GM23338 (cell line): ENCODE measurements around the gene PIGN. TPM values are rescaled to one million over a fixed set of nuclear protein-coding genes. Genes with fewer than 3 reads are reported as not detected.

Source experiments
- ATAC-seq: fragments of 200-7000 bp; cut with Tn5 transposase; 3 replicates; pipeline ENCODE4 v1.9.1; 2020
- DNase-seq: peaks from one replicate; pipeline ENCODE4 v3.0.0-alpha.2; 2015; ENCODE audit warnings: low spot score
- H2AFZ ChIP-seq: fragments of 200-600 bp; sonication (generic); 2 replicates; pipeline ENCODE4 v1.8.0; 2016; ENCODE audit warnings: antibody characterized with exemption, mild to moderate bottlenecking, moderate library complexity
- H3F3A ChIP-seq: fragments of 200-600 bp; sonication (generic); replicated peaks from 2 replicates; pipeline ENCODE4 v1.8.0; 2017; ENCODE audit warnings: antibody characterized with exemption, mixed run types, low read depth
- H3K27ac ChIP-seq: fragments of 200-600 bp; sonication (generic); 2 replicates; pipeline ENCODE4 v1.6.1; 2016; ENCODE audit warnings: low read depth
- H3K27me3 ChIP-seq: fragments of 200-600 bp; sonication (generic); 2 replicates; pipeline ENCODE4 v1.8.0; 2016; ENCODE audit warnings: mild to moderate bottlenecking, mixed run types, moderate library complexity; ENCODE audit not compliant: insufficient read depth
- H3K36me3 ChIP-seq: fragments of 200-600 bp; sonication (generic); 2 replicates; pipeline ENCODE4 v1.8.0; 2016; ENCODE audit warnings: mild to moderate bottlenecking; ENCODE audit not compliant: insufficient read depth
- H3K4me1 ChIP-seq: fragments of 200-600 bp; sonication (generic); 2 replicates; pipeline ENCODE4 v1.8.0; 2016; ENCODE audit warnings: mild to moderate bottlenecking, moderate library complexity; ENCODE audit not compliant: insufficient read depth
- H3K4me2 ChIP-seq: fragments of 200-600 bp; sonication (generic); 2 replicates; pipeline ENCODE4 v1.7.1; 2017; ENCODE audit warnings: mixed run types
- H3K4me3 ChIP-seq: fragments of 200-600 bp; sonication (generic); 2 replicates; pipeline ENCODE4 v1.6.1; 2016; ENCODE audit warnings: mixed run types
- H3K79me2 ChIP-seq: fragments of 200-600 bp; sonication (generic); replicated peaks from 2 replicates; pipeline ENCODE4 v1.8.0; 2017; ENCODE audit warnings: mild to moderate bottlenecking; ENCODE audit not compliant: insufficient read depth
- H3K9me2 ChIP-seq: fragments of 200-600 bp; sonication (generic); 2 replicates; pipeline ENCODE4 v1.8.0; 2017; ENCODE audit not compliant: insufficient read depth
- H4K20me1 ChIP-seq: fragments of 200-600 bp; sonication (generic); replicated peaks from 2 replicates; pipeline ENCODE4 v1.8.0; 2017; ENCODE audit warnings: mild to moderate bottlenecking; ENCODE audit not compliant: insufficient read depth
- H3K27ac Mint-ChIP-seq: 2 replicates; pipeline ENCODE4 v1.8.0; 2020; ENCODE audit warnings: inconsistent platforms, mild to moderate bottlenecking, moderate library complexity, mixed read lengths
- H3K27me3 Mint-ChIP-seq: 3 replicates; pipeline ENCODE4 v1.8.0; 2022; ENCODE audit warnings: low read depth, mild to moderate bottlenecking, moderate library complexity, mixed read lengths, inconsistent platforms; ENCODE audit not compliant: insufficient read depth, poor library complexity
- H3K36me3 Mint-ChIP-seq: 3 replicates; pipeline ENCODE4 v1.8.0; 2021; ENCODE audit warnings: low read depth, mild to moderate bottlenecking, inconsistent platforms, moderate library complexity, mixed read lengths
- H3K4me1 Mint-ChIP-seq: 3 replicates; pipeline ENCODE4 v1.8.0; 2020; ENCODE audit warnings: mild to moderate bottlenecking, inconsistent platforms, mixed read lengths
- H3K4me3 Mint-ChIP-seq: 3 replicates; pipeline ENCODE4 v1.8.0; 2021; ENCODE audit warnings: moderate library complexity, mild to moderate bottlenecking, inconsistent platforms, mixed read lengths
- H3K9me3 Mint-ChIP-seq: 3 replicates; pipeline ENCODE4 v1.8.0; 2020; ENCODE audit warnings: moderate library complexity, mild to moderate bottlenecking, inconsistent platforms, mixed read lengths
- CREB1 ChIP-seq: fragments of 250-450 bp; sonication (Bioruptor Pico); IDR thresholded peaks from 2 replicates; pipeline ENCODE4 v1.5.0; 2020; ENCODE audit warnings: low read depth, mild to moderate bottlenecking, moderate library complexity
- EZH2 ChIP-seq: fragments of 200-600 bp; sonication (generic); IDR thresholded peaks from one replicate; pipeline ENCODE4 v1.8.0; 2017; ENCODE audit warnings: antibody characterized with exemption, mild to moderate bottlenecking, low read depth; ENCODE audit not compliant: unreplicated experiment
- EZH2phosphoT487 ChIP-seq: fragments of 200-600 bp; sonication (generic); IDR thresholded peaks from one replicate; pipeline ENCODE4 v1.8.1; 2018; ENCODE audit warnings: antibody characterized with exemption; ENCODE audit not compliant: unreplicated experiment
- POLR2AphosphoS5 ChIP-seq: IDR thresholded peaks from 2 replicates; pipeline ENCODE4 v1.6.1; 2016; ENCODE audit warnings: antibody characterized with exemption, low read depth
- STAT1 ChIP-seq: IDR thresholded peaks from one replicate; pipeline ENCODE4 v1.6.1; 2016; ENCODE audit warnings: antibody characterized with exemption; ENCODE audit not compliant: unreplicated experiment
- ZNF114 ChIP-seq: fragments of 250-450 bp; sonication (Bioruptor Pico); IDR thresholded peaks from 2 replicates; pipeline ENCODE4 v1.5.0; 2020; ENCODE audit warnings: mild to moderate bottlenecking, moderate library complexity
- polyA plus RNA-seq: library from polyadenylated mRNA; unstranded; fragments of >200 nt; fragmentation: Nextera tagmentation; extraction: Ambion mirVana; gene quantifications from 2 replicates; pipeline ENCODE4 v1.2.1, GENCODE V29; 2016
- total RNA-seq: library from RNA; depleted of rRNA; stranded (reverse); fragments of >200 nt; shearing (Covaris generic); gene quantifications from 2 replicates; pipeline ENCODE4 v1.2.3, GENCODE V29; 2014
- TF ChIP-seq, protein P1 (sequence below), 2 experiments: fragments of 200-600 bp in 1 of 2; sonication (generic) in 1 of 2; conservative IDR thresholded peaks; 2 replicates each; pipeline versions ENCODE4 v1.5.1 to v1.6.1; 2016 to 2017; ENCODE audit warnings: antibody characterized with exemption in 2 of 2, low read depth in 2 of 2, mild to moderate bottlenecking in 2 of 2, moderate library complexity in 1 of 2
- TF ChIP-seq, protein P2 (sequence below): IDR thresholded peaks from one replicate; pipeline ENCODE4 v1.6.1; 2018; ENCODE audit warnings: antibody characterized with exemption; ENCODE audit not compliant: unreplicated experiment
- TF ChIP-seq, protein P3 (sequence below): IDR thresholded peaks from 2 replicates; pipeline ENCODE4 v1.6.1; 2016; ENCODE audit warnings: antibody characterized with exemption

Gene PIGN
- total and polyA plus RNA-seq, 2 experiments from 2014 or later, result 9.4 to 33.0 TPM

DNA sequence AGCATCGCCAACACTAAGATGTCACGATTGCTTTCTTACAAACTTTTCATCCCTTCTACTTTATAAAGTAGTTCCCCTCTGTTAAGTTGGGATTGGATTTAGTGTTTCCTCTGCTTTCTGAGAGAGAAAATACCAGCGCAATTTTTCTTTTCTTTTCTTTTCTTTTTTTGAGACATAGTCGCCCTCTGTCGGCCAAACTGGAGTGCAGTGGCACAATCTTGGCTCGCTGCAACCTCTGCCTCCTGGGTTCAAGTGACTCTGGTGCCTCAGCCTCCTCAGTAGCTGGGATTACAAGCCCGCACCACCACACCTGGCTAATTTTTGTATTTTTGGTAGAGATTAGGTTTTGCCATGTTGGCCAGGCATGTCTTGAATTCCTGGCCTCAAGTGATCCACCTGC is 9.2 kb upstream of the PIGN start:
- H3K27me3 Mint-ChIP-seq, result no peaks in the 10 kb centered on the region
- H3F3A ChIP-seq, result no peaks in the 10 kb centered on the region
- H3K4me1 ChIP-seq, result no peaks in the 10 kb centered on the region
- H2AFZ ChIP-seq, result no peak overlapping the region
- TF ChIP-seq, protein P1, sequence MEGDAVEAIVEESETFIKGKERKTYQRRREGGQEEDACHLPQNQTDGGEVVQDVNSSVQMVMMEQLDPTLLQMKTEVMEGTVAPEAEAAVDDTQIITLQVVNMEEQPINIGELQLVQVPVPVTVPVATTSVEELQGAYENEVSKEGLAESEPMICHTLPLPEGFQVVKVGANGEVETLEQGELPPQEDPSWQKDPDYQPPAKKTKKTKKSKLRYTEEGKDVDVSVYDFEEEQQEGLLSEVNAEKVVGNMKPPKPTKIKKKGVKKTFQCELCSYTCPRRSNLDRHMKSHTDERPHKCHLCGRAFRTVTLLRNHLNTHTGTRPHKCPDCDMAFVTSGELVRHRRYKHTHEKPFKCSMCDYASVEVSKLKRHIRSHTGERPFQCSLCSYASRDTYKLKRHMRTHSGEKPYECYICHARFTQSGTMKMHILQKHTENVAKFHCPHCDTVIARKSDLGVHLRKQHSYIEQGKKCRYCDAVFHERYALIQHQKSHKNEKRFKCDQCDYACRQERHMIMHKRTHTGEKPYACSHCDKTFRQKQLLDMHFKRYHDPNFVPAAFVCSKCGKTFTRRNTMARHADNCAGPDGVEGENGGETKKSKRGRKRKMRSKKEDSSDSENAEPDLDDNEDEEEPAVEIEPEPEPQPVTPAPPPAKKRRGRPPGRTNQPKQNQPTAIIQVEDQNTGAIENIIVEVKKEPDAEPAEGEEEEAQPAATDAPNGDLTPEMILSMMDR (conservative IDR thresholded peaks at IDR 0.05; ENCODE audit: low read depth in 2 of 2), result peak; percentile 62 to 75
- no peak for TF ChIP-seq ZNF114
- no peaks in the 10 kb centered on the region for H3K27me3 ChIP-seq
- H3K4me3 Mint-ChIP-seq, result no peak overlapping the region
- H4K20me1 ChIP-seq, result peaks cover 18% of the 10 kb centered on the region; the same call in 1 of the 2 replicates
- H3K36me3 ChIP-seq, result no peaks in the 10 kb centered on the region
- H3K36me3 Mint-ChIP-seq, result no peaks in the 10 kb centered on the region
- ATAC-seq (no peak), DNase-seq (peak; percentile 60)
- no peaks in the 10 kb centered on the region for H3K9me2 ChIP-seq
- H3K79me2 ChIP-seq, result peaks cover 100% of the 10 kb centered on the region
- peaks cover 6% of the 10 kb centered on the region; the same call in 2 of the 3 replicates for H3K4me1 Mint-ChIP-seq
- no peaks in the 10 kb centered on the region for H3K9me3 Mint-ChIP-seq
- H3K4me3 ChIP-seq, result no peak overlapping the region
- no peak overlapping the region for H3K4me2 ChIP-seq
- no peak overlapping the region for H3K27ac Mint-ChIP-seq
- H3K27ac ChIP-seq, result no peak overlapping the region

DNA sequence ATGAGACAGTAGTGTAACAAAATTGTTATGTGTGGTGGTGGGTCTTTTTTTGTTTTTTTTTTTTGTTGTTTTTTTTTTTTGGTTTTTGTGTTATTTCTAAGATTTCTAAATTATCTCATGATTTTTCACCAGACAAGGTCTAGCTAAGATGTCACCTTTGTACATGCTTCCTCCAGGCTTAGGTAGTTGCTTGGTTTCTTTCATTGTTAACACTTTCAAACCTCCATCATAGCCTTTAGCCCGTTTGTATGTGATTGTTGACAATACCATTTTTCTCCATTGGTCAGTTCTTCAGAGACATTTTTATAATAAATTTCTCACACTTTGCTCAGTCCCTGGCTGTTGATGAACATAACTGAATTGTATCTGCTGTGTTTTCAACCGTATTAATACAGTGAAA is 2.4 kb upstream of the PIGN start:
- H3K27ac ChIP-seq, result no peak overlapping the region
- DNase-seq (no peak), ATAC-seq (no peak)
- no peak overlapping the region for H3K27ac Mint-ChIP-seq
- H4K20me1 ChIP-seq, result peaks cover 26% of the 10 kb centered on the region
- TF ChIP-seq, protein P2, sequence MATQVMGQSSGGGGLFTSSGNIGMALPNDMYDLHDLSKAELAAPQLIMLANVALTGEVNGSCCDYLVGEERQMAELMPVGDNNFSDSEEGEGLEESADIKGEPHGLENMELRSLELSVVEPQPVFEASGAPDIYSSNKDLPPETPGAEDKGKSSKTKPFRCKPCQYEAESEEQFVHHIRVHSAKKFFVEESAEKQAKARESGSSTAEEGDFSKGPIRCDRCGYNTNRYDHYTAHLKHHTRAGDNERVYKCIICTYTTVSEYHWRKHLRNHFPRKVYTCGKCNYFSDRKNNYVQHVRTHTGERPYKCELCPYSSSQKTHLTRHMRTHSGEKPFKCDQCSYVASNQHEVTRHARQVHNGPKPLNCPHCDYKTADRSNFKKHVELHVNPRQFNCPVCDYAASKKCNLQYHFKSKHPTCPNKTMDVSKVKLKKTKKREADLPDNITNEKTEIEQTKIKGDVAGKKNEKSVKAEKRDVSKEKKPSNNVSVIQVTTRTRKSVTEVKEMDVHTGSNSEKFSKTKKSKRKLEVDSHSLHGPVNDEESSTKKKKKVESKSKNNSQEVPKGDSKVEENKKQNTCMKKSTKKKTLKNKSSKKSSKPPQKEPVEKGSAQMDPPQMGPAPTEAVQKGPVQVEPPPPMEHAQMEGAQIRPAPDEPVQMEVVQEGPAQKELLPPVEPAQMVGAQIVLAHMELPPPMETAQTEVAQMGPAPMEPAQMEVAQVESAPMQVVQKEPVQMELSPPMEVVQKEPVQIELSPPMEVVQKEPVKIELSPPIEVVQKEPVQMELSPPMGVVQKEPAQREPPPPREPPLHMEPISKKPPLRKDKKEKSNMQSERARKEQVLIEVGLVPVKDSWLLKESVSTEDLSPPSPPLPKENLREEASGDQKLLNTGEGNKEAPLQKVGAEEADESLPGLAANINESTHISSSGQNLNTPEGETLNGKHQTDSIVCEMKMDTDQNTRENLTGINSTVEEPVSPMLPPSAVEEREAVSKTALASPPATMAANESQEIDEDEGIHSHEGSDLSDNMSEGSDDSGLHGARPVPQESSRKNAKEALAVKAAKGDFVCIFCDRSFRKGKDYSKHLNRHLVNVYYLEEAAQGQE, result no peak
- TF ChIP-seq CREB1 (no peak), EZH2 (no peak), EZH2phosphoT487 (no peak), STAT1 (no peak), POLR2AphosphoS5 (no peak)
- TF ChIP-seq, protein P3, sequence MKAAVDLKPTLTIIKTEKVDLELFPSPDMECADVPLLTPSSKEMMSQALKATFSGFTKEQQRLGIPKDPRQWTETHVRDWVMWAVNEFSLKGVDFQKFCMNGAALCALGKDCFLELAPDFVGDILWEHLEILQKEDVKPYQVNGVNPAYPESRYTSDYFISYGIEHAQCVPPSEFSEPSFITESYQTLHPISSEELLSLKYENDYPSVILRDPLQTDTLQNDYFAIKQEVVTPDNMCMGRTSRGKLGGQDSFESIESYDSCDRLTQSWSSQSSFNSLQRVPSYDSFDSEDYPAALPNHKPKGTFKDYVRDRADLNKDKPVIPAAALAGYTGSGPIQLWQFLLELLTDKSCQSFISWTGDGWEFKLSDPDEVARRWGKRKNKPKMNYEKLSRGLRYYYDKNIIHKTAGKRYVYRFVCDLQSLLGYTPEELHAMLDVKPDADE, result no peak
- peaks cover 9% of the 10 kb centered on the region for H3K27me3 Mint-ChIP-seq
- H3F3A ChIP-seq, result peaks cover 6% of the 10 kb centered on the region; the same call in 1 of the 2 replicates
- peak overlapping the region; percentile 92 for H3K4me2 ChIP-seq
- no peaks in the 10 kb centered on the region for H3K36me3 ChIP-seq
- no peaks in the 10 kb centered on the region for H3K27me3 ChIP-seq
- H2AFZ ChIP-seq, result no peak overlapping the region
- no peaks in the 10 kb centered on the region for H3K9me3 Mint-ChIP-seq
- H3K4me1 ChIP-seq, result peaks cover 16% of the 10 kb centered on the region
- peak overlapping the region; percentile 95 for H3K4me3 ChIP-seq
- no peaks in the 10 kb centered on the region for H3K9me2 ChIP-seq
- peak overlapping the region; percentile 100 for H3K4me3 Mint-ChIP-seq
- peaks cover 18% of the 10 kb centered on the region; the same call in 2 of the 3 replicates for H3K4me1 Mint-ChIP-seq
- H3K36me3 Mint-ChIP-seq, result no peaks in the 10 kb centered on the region
- peaks cover 81% of the 10 kb centered on the region for H3K79me2 ChIP-seq
